Activated CD4-positive, alpha-beta T cell treated with anti-CD3 and anti-CD28 coated beads, Interleukin-2, Interleukin-4, amounts not matched to agents 100 ng/mL and 50 ng/mL, durations not matched to agents 16 hours and 8 hours (primary cell): ENCODE measurements around the gene ZNF324.
A peak's percentile ranks its signal among the peaks of the same experiment; 100 is the strongest.
"Not testable (repeated sequence)": the region's sequence is repeated elsewhere in the genome, so short reads cannot be mapped to it uniquely, and the experiment has no call there.

ENCODE experiments used
- DNase-seq: peaks from one replicate; pipeline ENCODE4 v3.0.0-alpha.2; 2020; ENCODE audit warnings: low spot score

Gene ZNF324

GRCh38 chr19:58466760-58467589 lies at the start of gene ZNF324:
ZNF324 (plus strand) TSS chr19:58467080; CDS start chr19:58469186, 2,106 bp downstream.
- DNase-seq: peak; percentile 98

GRCh38 chr19:58428617-58429016 lies 38.3 kb upstream of the ZNF324 start:
- DNase-seq: no peak

GRCh38 chr19:58429745-58430144 lies 37.1 kb upstream of the ZNF324 start:
- DNase-seq: no peak

- no peak for DNase-seq
These were observed 32.7 kb upstream of the ZNF324 start for GRCh38 chr19:58434217-58434616.

GRCh38 chr19:58439576-58440554 lies 27.0 kb upstream of the ZNF324 start, which contains the start of gene ZNF132:
ZNF132 (minus strand) TSS chr19:58440153; CDS start chr19:58439821, 332 bp downstream.
- DNase-seq: peak; percentile 98

GRCh38 chr19:58440556-58440955 lies 26.3 kb upstream of the ZNF324 start:
- DNase-seq: no peak

- not testable (repeated sequence) for DNase-seq
These were observed 23.9 kb upstream of the ZNF324 start for GRCh38 chr19:58442986-58443385.

- DNase-seq: not testable (repeated sequence)
These were observed 18.0 kb upstream of the ZNF324 start for GRCh38 chr19:58448860-58449259.

- DNase-seq: not testable (repeated sequence)
These were observed 16.9 kb upstream of the ZNF324 start for GRCh38 chr19:58449980-58450379.

- no peak for DNase-seq
These were observed 16.0 kb upstream of the ZNF324 start for GRCh38 chr19:58450856-58451357.

- DNase-seq: peak; percentile 97
These were observed 15.3 kb upstream of the ZNF324 start, which contains the start of gene ZNF324B for GRCh38 chr19:58451358-58452101. ZNF324B (plus strand) TSS chr19:58451622; CDS start chr19:58453702, 2,080 bp downstream.

GRCh38 chr19:58453743-58454142 lies 13.1 kb upstream of the ZNF324 start:
- no peak for DNase-seq

- no peak for DNase-seq
These were observed 11.6 kb upstream of the ZNF324 start for GRCh38 chr19:58455306-58455705.

GRCh38 chr19:58456111-58456510 lies 10.8 kb upstream of the ZNF324 start:
- DNase-seq: no peak

GRCh38 chr19:58460039-58460438 lies 6.8 kb upstream of the ZNF324 start:
- no peak for DNase-seq

- no peak for DNase-seq
These were observed 656 bp upstream of the ZNF324 start for GRCh38 chr19:58466089-58466759.

- DNase-seq: no peak
These were observed 1.4 kb downstream of the ZNF324 start for GRCh38 chr19:58468216-58468839.

GRCh38 chr19:58469241-58470013 lies 2.5 kb downstream of the ZNF324 start:
- DNase-seq: no peak

GRCh38 chr19:58470837-58471543 lies 4.1 kb downstream of the ZNF324 start:
- not testable (repeated sequence) for DNase-seq
